ENCODE results near the gene BACH2.

Gene BACH2

DNA sequence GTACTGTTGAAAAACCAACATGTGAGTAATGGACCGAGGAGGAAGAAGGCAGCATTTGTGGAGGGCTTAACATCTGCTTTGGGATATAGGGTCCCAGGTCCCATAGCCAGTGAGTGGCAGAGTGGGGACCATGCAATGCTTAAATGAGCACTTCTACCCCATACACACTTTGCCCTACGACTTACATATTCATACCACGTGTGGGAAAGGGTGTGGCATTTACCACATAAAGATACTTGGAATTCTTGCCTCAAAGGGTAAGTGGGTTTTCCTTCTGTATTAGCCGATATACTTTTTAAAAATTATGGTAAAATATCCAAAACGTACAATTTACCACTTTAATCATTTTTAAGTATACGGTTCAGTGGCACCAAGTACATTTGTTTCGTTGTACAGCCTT is 199.3 kb downstream of the BACH2 start:
- no peak for TF ChIP-seq CTCF (IDR thresholded peaks at IDR 0.05; ENCODE audit: insufficient read depth, low read depth, low read length, missing control alignments)
- no peak overlapping the region for H3K4me3 ChIP-seq (ENCODE audit: low read length)
- DNase-seq (ENCODE audit: low read depth): peak; percentile 51

- H3K4me3 ChIP-seq (ENCODE audit: low read length): no peak overlapping the region
- DNase-seq (ENCODE audit: low read depth): no peak
- no peak for TF ChIP-seq CTCF (IDR thresholded peaks at IDR 0.05; ENCODE audit: insufficient read depth, low read depth, low read length, missing control alignments)
Observed at GRCh38 chr6:90096818-90097217, 199.8 kb downstream of the BACH2 start.

GRCh38 chr6:90095788-90096187 is 200.9 kb downstream of the BACH2 start:
- no peak overlapping the region for H3K4me3 ChIP-seq (ENCODE audit: low read length)
- peak; percentile 23 for DNase-seq (ENCODE audit: low read depth)
- no peak for TF ChIP-seq CTCF (IDR thresholded peaks at IDR 0.05; ENCODE audit: insufficient read depth, low read depth, low read length, missing control alignments)

GRCh38 chr6:90095145-90095544 is 201.5 kb downstream of the BACH2 start:
- H3K4me3 ChIP-seq (ENCODE audit: low read length): no peak overlapping the region
- no peak for DNase-seq (ENCODE audit: low read depth)
- no peak for TF ChIP-seq CTCF (IDR thresholded peaks at IDR 0.05; ENCODE audit: insufficient read depth, low read depth, low read length, missing control alignments)

DNA sequence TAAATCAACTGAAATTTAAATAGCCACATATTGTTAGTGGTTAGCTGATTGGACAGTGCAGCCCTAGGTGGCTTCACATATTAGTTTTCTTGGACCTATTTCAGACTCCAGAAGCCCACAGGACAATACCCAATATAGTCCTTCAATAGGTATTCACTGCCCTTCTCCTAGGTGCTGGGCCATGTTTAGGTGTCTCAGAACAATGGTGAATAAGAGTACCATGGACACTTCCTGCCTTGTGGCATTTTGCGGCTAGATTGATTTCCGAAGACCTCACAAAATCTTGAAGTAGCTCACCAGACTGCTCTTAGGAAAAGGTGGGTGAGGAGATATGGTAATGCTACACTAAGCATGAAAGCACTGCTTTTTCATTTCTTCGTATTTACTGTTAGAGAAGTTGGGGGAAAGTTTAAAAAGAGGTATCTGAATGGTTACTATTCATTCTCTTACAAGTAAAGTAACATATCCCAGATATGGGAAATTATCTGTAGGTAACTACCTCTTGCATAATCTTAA is 203.0 kb downstream of the BACH2 start:
- no peak for TF ChIP-seq CTCF (IDR thresholded peaks at IDR 0.05; ENCODE audit: insufficient read depth, low read depth, low read length, missing control alignments)
- H3K4me3 ChIP-seq (ENCODE audit: low read length): no peak overlapping the region
- DNase-seq (ENCODE audit: low read depth): no peak

DNA sequence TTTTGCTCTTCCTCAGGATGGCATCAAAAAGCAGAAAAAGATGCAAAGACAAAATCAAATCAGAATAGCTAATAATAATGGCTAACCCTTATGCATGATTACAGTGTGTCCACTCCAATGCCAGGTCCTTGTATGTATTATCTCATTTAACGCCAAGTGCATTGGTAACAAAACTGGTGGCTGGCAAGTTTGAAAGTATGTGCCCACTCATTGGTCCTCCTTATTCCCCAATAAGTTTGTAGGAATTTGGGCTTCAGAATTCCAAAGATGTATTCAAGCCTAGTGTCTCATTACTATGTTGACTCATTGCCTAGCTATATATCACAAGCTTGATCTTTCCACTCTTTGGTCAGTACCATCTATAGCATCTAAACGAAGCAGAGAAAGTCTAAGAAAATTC is 205.8 kb downstream of the BACH2 start:
- H3K4me3 ChIP-seq (ENCODE audit: low read length): no peak overlapping the region
- DNase-seq (ENCODE audit: low read depth): no peak
- TF ChIP-seq CTCF (IDR thresholded peaks at IDR 0.05; ENCODE audit: insufficient read depth, low read depth, low read length, missing control alignments): no peak

DNA sequence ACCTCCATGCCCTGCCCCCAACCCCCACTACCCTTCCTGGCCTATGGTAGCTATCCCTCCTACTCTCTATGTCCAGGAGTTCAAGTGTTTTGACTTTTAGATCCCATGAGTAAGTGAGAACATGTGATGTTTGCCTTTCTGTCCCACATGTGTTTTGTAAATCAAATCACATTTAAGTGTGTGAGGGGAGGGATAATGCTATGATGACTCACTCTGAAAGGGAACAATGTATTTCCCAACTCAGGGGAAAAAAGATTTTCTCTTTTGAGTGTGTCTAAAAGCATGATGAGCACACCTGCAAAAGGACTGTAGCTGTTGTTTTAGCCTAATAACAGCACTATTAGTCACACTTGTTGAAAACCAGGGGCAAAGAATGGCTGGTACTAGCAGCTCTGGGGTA is 208.6 kb downstream of the BACH2 start:
- TF ChIP-seq CTCF (IDR thresholded peaks at IDR 0.05; ENCODE audit: insufficient read depth, low read depth, low read length, missing control alignments): no peak
- H3K4me3 ChIP-seq (ENCODE audit: low read length): no peak overlapping the region
- DNase-seq (ENCODE audit: low read depth): peak; percentile 96
